Right lobe of liver (tissue), 6 donors: Measurements from ENCODE around the gene KRT17. TPM values are rescaled to one million over a fixed set of nuclear protein-coding genes. Genes with fewer than 3 reads are reported as not detected.
"Not testable (repeated sequence)": the region's sequence is repeated elsewhere in the genome, so short reads cannot be mapped to it uniquely, and the experiment has no call there.

Experiments
- ATAC-seq, 4 donors: fragments of 200-7000 bp; cut with Tn5 transposase; one replicate each; pipeline ENCODE4 v1.9.1; 2020; ENCODE audit warnings: mild to moderate bottlenecking in 4 of 4, moderate library complexity in 4 of 4
- DNase-seq, 3 donors: peaks; one replicate each; pipeline ENCODE4 v3.0.0-alpha.2; 2020
- H3K27ac ChIP-seq, 3 donors: fragments of 200-600 bp; one replicate each; pipeline ENCODE4 v1.8.0; 2022
- H3K27me3 ChIP-seq, 2 donors: fragments of 200-600 bp; one replicate each; pipeline ENCODE4 v1.8.0; 2022
- H3K36me3 ChIP-seq, 4 donors: fragments of 200-600 bp; sonication (generic) in 1 of 4; one replicate each; pipeline versions ENCODE4 v1.5.1 to v1.8.0; 2017 to 2022; ENCODE audit warnings: control low read depth in 1 of 4
- H3K4me1 ChIP-seq, 4 donors: fragments of 200-600 bp; sonication (generic) in 1 of 4; one replicate each; pipeline versions ENCODE4 v1.5.1 to v1.8.0; 2017 to 2022; ENCODE audit warnings: control low read depth in 1 of 4
- H3K4me3 ChIP-seq, 3 donors: fragments of 200-600 bp; one replicate each; pipeline ENCODE4 v1.8.0; 2022
- H3K9me3 ChIP-seq, 4 donors: fragments of 200-600 bp; sonication (generic) in 1 of 4; one replicate each; pipeline versions ENCODE4 v1.5.1 to v1.8.0; 2017 to 2022; ENCODE audit warnings: control low read depth in 1 of 4
- POLR2A ChIP-seq: fragments of 450-650 bp; IDR thresholded peaks from one replicate; pipeline ENCODE4 v1.6.1; 2017; ENCODE audit warnings: antibody characterized with exemption, mild to moderate bottlenecking
- WGBS: methylation state at CpG from one replicate; pipeline ENCODE4 v1.1.6; 2018; ENCODE audit warnings: low coverage, low lambda C conversion rate; ENCODE audit not compliant: insufficient coverage; ENCODE audit errors: missing lambda C conversion rate; 5-methylcytosine and 5-hydroxymethylcytosine counted together
- intact Hi-C, 2 donors: fragments of 100-400 bp; cut with DNase I; formaldehyde crosslinking; loops; one replicate each; pipeline versions ENCODE4 v1.11.2 to v1.14.1; 2022
- total RNA-seq, 6 experiments: library from RNA; depleted of rRNA in 2 of 6; stranded (reverse); fragments of >200 nt in 2 of 6; fragmentation: NEBNext Ultra II Directional in 3 of 6; extraction: Animal tissue kit (Norgen Biotek cat#: 25700) in 3 of 6; gene quantifications; one replicate each; pipeline versions ENCODE4 v1.1.0 to v1.2.4, GENCODE V29; 2016 to 2023
- TF ChIP-seq, protein P1 (sequence below), 4 donors: fragments of 200-600 bp in 3 of 4; fragments of 450-650 bp in 1 of 4; IDR thresholded peaks; one replicate each; pipeline versions ENCODE4 v1.5.1 to v1.8.0; 2016 to 2022; ENCODE audit warnings: antibody characterized with exemption in 4 of 4, mild to moderate bottlenecking in 2 of 4
- donor health status: DM: no; HTN: yes; CAD: no.
- donor health status: DM: no; HTN: no; CAD: no.
- donor health status: DM: no; HTN: no; CAD: no.
- donor health status: DM: no; HTN: yes; CAD: no.
- donor health status: DM: no; HTN: yes; CAD: no.

Gene KRT17
- total RNA-seq, 6 experiments from 2014 or later = not detected

DNA sequence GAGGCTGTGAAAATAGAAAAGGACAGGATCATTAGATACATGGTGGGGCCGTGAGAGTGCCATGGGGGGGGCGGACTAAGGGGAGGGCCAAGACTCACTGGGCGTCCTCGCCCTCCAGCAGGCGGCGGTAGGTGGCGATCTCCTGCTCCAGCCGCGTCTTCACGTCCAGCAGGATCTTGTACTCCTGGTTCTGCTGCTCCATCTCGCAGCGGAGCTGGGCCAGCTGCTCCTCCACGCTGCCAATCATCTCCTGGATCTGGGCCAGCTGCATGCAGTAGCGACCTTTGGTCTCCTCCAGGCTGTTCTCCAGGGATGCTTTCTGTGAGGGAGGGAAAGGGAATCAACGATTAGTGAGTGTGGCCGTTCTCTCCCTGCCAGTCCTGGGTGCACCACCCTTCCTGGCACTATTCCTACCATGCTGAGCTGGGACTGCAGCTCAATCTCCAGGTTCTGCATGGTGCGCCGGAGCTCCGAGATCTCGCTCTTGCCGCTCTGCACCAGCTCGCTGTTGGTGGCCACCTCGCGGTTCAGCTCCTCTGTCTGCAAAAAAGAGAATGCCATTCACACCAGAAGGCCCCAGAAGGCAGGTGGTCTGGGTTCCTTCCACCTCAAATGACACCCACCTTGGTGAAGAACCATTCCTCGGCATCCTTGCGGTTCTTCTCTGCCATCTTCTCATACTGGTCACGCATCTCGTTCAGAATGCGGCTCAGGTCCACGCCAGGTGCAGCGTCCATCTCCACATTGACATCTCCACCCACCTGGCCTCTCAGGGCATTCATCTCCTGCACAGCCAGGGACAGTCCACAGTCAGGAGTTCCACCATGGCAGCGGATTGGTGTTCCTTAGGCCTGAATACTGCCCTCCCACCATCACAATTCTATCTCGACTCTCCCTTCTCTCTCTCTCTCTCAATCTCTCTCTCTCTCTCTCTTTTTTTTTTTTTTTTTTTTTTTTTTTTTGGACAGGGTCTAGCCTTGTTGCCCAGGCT lies 40.9 kb downstream of the KRT17 start:
- Histone ChIP-seq H3K4me3 (no peak overlapping the region), H3K27me3 (no peaks in the 10 kb centered on the region), H3K9me3 (no peaks in the 10 kb centered on the region), H3K4me1 (no peaks in the 10 kb centered on the region), H3K36me3 (no peaks in the 10 kb centered on the region), H3K27ac (no peak overlapping the region)
- intact Hi-C loops = no loop called here
- ATAC-seq (no peak), DNase-seq (no peak)
- 85% methylated on average over 14 of the region's 33 CpGs for WGBS
- TF ChIP-seq POLR2A = no peak
- TF ChIP-seq, protein P1, sequence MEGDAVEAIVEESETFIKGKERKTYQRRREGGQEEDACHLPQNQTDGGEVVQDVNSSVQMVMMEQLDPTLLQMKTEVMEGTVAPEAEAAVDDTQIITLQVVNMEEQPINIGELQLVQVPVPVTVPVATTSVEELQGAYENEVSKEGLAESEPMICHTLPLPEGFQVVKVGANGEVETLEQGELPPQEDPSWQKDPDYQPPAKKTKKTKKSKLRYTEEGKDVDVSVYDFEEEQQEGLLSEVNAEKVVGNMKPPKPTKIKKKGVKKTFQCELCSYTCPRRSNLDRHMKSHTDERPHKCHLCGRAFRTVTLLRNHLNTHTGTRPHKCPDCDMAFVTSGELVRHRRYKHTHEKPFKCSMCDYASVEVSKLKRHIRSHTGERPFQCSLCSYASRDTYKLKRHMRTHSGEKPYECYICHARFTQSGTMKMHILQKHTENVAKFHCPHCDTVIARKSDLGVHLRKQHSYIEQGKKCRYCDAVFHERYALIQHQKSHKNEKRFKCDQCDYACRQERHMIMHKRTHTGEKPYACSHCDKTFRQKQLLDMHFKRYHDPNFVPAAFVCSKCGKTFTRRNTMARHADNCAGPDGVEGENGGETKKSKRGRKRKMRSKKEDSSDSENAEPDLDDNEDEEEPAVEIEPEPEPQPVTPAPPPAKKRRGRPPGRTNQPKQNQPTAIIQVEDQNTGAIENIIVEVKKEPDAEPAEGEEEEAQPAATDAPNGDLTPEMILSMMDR (IDR thresholded peaks at IDR 0.05) = no peak

DNA sequence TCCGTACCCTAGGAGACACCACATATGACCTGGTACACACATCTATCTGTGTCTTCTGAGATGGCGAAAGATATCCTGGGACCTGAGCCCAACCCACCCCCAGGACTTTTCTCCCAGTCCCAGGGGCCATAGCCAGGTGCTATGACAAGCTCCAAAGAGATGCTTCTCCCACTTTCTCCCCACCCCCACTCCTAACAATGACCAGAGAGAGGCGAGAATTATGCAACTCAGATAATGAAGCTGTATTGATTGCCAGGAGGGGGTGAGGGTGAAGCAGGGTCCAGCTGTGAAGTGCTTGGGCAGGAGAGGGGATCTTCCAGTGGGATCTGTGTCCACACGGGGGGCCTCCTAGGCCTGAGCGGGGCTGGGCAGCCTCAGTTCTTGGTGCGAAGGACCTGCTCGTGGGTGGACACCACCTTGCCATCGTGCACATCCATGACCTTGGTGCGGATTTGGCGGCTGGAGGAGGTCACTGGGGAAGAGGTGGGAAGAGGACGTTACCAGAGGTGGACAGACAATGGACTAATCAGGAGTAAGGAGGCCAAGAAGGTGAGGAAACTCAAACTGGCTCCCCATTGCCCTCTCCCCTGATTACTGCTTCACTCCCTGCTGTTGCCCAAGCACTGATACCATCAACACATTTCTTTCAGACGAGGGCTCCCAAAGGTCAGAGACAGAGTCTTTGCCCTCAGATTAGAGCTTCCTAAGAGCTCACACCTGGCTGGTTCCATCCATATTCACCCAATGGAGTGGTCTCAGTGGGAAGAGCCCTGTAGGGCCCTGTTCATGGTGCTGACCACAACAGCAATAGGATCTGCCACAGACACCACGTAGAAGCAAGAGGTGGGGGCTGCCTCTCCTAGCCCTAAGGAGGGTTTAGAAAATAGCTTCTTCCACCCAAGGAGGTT lies 42.1 kb downstream of the KRT17 start:
- H3K27ac ChIP-seq, H3K9me3 ChIP-seq, ATAC-seq, H3K36me3 ChIP-seq, H3K4me1 ChIP-seq, DNase-seq, H3K27me3 ChIP-seq, intact Hi-C loops, H3K4me3 ChIP-seq: not testable (repeated sequence)
- 42% methylated on average over 5 of the region's 13 CpGs for WGBS

DNA sequence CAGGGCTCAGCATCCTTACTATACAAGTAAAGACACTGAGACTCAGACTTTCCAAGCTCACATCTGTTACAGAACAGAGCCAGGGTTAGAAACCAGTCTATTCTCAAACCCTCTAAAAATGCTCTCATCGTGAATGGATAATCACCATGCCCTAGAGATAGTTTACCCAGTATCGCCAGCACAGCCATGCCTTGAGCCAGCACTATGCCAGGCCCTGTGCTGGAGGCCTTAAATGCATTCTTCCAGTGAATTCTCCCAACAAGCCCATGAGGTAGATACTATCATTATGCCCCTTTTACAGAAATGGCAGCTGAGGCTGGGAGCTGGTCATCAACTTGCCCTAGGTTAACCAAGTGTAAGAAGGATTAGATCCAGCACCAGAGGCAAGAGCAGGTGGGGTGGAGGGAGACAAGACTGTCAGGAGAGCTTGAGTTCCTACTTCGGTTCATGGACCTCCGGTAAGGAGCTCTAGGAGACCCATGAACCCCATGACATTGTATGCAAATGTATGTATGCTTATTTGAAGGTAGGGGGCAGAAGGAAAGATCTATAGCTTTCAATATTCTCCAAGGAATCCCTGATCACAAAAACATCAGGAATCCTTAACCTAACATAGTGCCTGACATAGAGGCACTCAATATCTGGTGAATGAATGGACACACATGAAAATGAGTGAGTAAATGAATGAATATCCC lies 42.9 kb downstream of the KRT17 start:
- Histone ChIP-seq H3K27me3 (no peaks in the 10 kb centered on the region), H3K4me1 (no peaks in the 10 kb centered on the region), H3K4me3 (no peak overlapping the region), H3K36me3 (no peaks in the 10 kb centered on the region), H3K9me3 (no peaks in the 10 kb centered on the region), H3K27ac (no peak overlapping the region)
- TF ChIP-seq, protein P1 (IDR thresholded peaks at IDR 0.05) = no peak
- TF ChIP-seq POLR2A = no peak
- no peak for DNase-seq
- ATAC-seq = no peak
- intact Hi-C loops = no loop called here
- 61% methylated on average over 3 of the region's 4 CpGs for WGBS

DNA sequence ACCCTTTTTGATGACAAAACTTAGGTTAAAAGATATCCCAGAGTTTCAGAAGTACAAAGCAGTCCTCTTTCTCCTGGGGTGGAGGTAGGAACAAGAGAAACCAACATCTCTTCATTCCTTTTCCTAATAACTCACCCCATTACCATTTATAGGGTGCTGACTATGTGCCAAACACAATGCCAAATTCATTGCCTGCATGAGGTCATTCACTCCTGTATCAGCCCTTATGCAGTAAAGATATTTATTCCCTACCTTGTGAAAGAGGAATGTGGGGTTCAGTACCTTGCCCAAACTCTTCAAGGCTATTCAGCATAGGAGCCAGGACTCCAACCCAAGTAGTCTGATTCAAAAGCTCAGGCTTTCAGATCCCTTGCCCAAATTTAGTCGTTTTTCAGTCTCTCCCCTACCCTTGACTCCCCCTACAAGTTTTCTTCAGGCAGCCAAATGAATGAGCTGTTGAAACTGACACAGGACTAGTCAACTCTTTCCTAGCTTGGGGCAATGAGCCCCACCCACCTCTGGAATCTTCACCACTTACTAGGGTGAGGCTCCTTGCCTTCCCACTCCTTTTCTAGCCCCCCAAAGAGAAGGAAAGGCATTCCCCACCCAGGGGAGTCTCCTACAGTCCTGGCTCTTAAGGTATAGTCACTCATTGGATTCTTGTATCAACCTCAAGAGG lies 43.5 kb downstream of the KRT17 start:
- WGBS = 14% methylated on average over 1 of the region's 1 CpG
- no peaks in the 10 kb centered on the region for H3K36me3 ChIP-seq
- H3K27ac ChIP-seq = no peak overlapping the region
- H3K9me3 ChIP-seq = no peaks in the 10 kb centered on the region
- intact Hi-C loops = no loop called here
- DNase-seq = no peak
- no peak for TF ChIP-seq POLR2A
- TF ChIP-seq, protein P1 (IDR thresholded peaks at IDR 0.05) = no peak
- no peak for ATAC-seq
- H3K4me3 ChIP-seq = no peak overlapping the region
- no peaks in the 10 kb centered on the region for H3K4me1 ChIP-seq
- no peaks in the 10 kb centered on the region for H3K27me3 ChIP-seq
